ENCODE results near the gene INSYN2B.

The INSYN2B gene

DNA sequence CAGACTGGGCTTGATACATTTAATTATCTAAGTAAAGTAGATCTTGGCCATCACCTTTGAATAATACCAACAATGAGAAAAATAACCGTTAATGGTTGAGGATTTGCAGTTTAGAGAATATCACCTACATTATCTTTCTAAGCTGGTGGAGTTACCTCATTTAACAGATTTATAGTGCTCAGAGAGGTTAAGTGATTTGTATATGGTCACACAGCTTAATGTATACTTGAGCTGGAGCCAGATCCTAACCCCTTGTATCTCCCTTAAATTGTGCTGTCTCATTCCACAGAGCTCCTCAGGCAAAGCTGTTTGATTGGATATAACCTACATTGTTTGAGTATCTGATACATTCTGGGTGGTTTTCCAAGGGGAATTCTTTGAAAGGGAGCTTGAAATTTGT is 57.8 kb downstream of the INSYN2B start:
- no peak for DNase-seq

- DNase-seq = no peak
These were observed 58.3 kb downstream of the INSYN2B start for GRCh38 chr5:169921949-169922348.

GRCh38 chr5:169921384-169921783 is 58.9 kb downstream of the INSYN2B start:
- DNase-seq = no peak

DNA sequence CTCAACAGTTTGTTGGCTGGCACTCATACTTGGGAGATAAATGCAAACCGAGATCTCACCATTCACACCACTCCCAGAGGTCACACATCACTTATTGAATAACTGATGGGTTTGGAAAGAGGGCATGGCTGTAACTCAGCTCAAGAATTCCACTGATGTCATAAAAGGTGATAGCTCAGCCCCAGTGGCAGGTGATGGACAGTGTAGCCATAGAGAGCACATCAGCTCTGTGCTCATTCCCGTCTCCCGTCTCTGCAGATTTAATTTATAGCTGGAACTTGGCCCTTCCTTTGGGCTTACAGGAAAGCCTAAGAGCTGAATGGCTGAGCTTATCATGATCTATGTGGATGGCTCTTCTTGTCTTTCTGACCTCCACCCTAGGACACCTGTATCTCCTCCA is 59.8 kb downstream of the INSYN2B start:
- DNase-seq = no peak

DNA sequence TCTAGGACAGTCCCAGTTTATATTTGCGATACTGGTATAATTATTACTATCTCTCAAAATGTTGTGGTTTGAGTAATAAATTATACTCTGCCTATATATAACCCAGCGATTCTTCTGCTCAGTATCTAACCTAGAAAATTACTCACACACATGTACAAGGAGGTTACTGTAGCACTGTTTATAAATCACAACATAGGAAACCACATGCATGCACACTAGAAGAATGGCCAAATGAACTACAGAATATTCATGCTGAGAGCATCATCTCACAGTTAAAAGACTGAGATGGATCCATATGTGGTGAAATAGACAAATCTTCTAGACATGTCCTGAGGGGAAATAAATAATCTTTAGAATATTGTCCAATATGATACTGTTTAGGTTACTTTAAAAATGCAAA is 62.1 kb downstream of the INSYN2B start:
- DNase-seq = no peak

- DNase-seq = no peak
These were observed 62.8 kb downstream of the INSYN2B start for GRCh38 chr5:169917500-169917899.

GRCh38 chr5:169914766-169915165 is 65.5 kb downstream of the INSYN2B start:
- no peak for DNase-seq

DNA sequence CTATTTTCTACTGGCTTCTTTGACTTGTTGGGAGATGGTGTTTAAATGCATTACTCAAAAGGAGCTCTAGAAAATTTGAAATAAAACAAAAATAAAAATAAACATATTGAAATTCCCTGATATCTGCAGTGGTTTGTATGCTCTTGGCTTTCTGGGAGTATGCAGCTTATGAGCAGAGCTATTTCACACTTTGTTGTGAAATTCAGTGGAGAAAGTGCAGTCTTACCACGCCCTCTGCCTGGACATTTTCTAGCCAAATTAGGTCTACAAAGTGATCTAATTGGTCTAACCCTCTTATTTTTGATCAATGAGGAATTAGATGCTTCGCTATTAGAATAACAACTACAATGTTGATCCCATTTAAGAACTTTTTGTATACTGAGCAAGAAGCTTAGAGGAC is 66.8 kb downstream of the INSYN2B start:
- DNase-seq = no peak

- no peak for DNase-seq
These were observed 68.7 kb downstream of the INSYN2B start for GRCh38 chr5:169911448-169912212.

- DNase-seq = no peak
These were observed 69.9 kb downstream of the INSYN2B start for GRCh38 chr5:169910393-169910792.

DNA sequence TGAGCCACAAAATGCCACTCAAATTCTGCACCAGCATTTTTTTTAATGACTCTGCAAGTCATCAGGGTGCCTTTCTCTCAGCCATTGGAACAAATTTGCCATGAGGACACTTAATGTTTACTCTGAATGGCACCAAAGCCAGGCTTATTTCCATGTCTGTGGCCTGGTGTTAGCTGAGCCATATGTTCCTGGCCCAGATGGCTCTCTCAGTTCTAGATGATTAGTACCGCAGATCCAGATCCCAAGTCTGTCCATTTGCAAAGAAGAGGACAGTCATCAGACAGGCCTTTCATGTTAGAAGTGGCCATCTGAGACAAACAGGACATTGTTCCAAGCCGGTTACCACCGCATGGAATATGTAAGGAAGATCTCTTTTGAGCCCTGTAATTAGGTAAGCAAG is 70.3 kb downstream of the INSYN2B start:
- no peak for DNase-seq

DNA sequence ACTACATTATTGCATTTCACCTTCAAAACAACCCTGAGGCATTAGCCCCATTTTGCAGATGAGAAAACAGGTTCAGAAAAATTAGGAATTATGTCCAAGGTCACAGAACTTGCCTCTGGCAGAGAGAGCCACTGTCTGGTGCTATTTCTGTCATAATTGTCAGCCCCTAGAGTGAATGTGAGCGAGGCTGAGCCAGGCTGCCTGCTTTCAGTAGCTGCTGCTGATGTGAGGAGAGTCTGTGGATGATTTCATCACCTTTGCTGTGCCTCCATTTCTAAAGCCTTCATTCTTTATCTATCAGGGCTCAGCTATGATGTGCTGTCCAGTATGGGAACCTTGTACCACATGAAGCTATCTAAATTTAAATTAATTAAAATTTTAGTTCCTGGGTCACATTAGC is 71.4 kb downstream of the INSYN2B start:
- no peak for DNase-seq

DNA sequence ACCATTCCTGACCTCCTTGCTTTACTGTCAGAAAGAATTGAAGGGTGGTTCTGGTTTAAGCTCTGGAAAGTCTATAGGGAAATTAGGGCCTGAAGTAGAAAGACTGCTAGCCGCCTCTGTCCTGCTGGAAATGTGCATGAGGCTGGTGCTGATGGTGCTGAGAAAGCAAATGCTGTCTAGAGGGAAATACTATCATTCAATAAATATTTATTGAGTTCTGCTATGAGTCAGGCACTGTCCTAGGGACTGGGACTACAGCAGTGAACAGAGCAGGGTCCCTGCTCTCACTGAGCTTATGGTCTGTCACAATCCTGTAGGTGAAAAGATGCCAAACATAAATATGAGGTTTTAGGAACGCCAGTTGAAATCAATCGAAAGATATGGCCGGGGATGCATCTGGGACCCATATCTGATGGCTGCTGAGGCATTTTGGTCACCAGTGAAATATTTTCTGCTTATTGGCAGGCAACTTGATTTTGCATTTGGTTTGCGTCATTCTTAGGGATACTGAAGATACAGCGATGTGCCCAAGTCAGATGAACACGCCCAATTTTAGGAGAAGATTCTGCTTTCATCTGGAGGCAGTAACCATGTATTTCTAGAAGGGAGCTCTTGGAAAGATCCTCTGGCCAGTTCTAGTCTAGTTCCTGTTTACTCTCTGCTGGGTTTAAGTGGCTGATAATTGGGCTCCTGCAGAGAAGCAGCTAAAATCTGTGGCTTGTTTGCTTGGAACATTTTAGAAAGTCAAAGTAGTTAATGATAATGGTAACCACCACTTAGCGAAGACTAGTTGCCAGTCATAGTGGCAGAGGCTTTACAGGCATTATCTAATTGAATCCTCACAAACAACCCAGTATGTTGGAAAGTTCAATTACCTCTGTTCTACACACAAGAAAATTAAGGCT is 73.3 kb downstream of the INSYN2B start:
- DNase-seq = no peak

DNA sequence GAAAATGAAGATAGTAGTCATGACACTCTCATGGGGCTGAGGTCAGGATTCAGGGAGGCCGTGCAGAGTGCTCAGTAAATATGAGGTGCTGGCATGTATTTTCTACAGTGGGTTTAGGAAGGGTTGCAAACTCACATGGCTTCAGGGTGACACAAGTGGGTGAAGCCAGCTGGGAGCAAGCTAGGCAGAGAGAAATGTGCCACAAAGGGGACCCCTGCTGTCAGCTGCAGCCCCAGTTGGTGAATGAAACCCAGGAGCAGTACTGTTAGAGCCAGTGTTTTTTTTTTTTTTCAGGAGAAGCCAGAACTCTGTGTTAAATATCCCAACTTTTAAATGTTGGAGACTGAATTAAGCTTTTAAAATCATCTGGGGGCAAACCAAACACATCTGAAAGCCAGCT is 75.3 kb downstream of the INSYN2B start:
- no peak for DNase-seq

GRCh38 chr5:169904508-169904907 is 75.8 kb downstream of the INSYN2B start:
- DNase-seq = no peak

- no peak for DNase-seq
These were observed 76.2 kb downstream of the INSYN2B start for GRCh38 chr5:169904059-169904458.

DNA sequence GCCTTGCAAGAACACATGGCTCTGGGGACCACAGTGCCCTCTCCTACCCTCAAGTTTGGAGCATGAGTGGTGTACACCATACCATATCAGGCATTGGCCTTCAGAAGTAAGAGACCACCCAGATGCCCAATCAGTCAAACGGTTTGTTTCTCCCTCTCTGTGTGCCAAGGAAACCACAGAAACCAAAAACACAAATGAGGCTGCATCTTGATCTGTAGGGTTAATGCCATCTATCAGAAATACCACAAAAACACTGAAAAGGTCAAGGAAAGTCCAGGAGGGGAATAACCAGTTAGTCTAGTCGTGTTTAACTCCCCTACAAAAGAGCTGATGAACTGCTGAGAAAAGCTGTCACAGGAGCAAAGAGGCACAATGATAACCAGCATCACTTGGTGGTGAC is 78.4 kb downstream of the INSYN2B start:
- no peak for DNase-seq

DNA sequence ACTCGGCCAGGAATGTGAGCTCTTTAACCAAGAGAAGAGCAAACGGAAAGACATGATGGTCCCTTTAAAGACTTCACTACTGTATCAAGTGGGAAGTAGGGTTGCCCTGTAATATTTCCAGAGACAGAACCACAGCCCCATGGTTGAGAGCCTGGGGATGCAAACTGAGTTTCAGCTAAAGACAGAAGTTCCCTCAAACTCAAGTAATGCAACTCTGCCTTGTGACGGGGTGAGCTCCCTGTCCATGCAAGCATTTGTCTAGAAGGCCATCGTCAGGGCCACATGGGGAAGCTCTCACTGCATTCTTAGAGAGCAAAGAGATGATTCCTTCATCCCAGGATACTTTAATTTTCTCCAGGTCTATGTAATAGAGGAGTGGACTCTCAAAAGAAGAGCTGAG is 82.8 kb downstream of the INSYN2B start:
- DNase-seq = no peak

- DNase-seq = no peak
These were observed 84.4 kb downstream of the INSYN2B start for GRCh38 chr5:169895926-169896325.

DNA sequence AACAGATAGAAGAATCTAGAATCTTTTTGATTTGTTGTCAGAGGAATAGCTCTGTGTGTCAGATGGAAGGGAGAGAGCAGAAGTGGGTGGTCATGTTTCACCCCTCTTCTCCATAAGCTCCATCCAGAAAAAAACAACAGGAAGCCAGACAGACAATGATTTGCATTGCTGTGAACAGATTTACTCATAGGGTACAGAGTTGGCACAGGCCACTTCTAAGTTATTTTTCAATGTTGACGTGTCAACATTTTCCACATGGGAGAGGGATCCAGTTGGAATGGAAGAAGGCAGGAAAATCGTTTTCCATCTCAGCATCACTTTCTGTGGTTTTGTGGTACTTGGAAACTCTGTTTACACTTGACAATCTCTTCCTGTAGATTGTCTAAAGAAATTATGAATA is 86.7 kb downstream of the INSYN2B start:
- DNase-seq = no peak

DNA sequence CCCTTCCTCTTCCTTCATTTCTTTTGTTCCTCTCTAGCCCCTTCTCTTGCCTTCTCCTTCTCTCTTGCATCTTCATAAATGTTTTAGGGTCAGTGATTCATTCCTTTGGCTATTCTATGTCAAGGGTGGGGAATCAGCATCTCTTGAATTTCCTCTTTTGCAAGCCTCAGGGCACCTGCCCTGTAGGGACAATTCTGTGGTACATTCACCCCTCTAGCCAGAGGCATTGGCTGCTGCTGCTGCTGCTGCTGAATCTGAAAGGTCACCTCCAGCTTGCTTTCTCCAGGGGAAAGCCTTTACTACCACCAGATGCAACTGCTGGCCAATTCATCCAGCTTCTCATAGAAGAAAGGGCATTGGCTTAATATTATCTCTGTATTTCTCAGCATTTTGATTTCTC is 87.3 kb downstream of the INSYN2B start:
- no peak for DNase-seq

GRCh38 chr5:169889572-169889971 is 90.7 kb downstream of the INSYN2B start:
- DNase-seq = no peak

- DNase-seq = no peak
These were observed 93.6 kb downstream of the INSYN2B start for GRCh38 chr5:169886677-169887076.

DNA sequence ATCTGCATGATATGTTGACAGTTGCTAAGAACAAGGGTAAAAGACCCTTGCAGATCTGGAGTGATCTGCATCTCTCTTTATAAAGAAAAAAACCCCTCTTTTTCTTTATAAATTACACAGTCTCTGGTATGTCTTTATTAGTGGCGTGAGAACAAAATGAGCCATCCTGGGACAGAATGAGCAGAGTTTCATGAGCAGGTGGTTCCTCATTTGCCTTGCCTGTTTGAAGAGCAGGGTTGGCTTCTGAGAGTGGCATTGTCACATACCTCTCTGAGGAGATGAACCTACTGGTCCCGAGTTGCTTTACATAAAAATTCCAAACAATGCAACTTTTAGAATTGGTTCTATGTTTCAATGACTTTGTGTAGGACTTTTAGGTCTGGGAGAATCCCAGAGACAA is 94.3 kb downstream of the INSYN2B start:
- no peak for DNase-seq
